HG02885 (cell line): ENCODE data around the gene ZIC4.

Experiments used
- ATAC-seq: cut with Tn5 transposase; IDR thresholded peaks from one replicate; pipeline ENCODE4 v1.9.1; 2021; ENCODE audit warnings: mild to moderate bottlenecking; ENCODE audit not compliant: unreplicated experiment, poor library complexity

The ZIC4 gene

DNA sequence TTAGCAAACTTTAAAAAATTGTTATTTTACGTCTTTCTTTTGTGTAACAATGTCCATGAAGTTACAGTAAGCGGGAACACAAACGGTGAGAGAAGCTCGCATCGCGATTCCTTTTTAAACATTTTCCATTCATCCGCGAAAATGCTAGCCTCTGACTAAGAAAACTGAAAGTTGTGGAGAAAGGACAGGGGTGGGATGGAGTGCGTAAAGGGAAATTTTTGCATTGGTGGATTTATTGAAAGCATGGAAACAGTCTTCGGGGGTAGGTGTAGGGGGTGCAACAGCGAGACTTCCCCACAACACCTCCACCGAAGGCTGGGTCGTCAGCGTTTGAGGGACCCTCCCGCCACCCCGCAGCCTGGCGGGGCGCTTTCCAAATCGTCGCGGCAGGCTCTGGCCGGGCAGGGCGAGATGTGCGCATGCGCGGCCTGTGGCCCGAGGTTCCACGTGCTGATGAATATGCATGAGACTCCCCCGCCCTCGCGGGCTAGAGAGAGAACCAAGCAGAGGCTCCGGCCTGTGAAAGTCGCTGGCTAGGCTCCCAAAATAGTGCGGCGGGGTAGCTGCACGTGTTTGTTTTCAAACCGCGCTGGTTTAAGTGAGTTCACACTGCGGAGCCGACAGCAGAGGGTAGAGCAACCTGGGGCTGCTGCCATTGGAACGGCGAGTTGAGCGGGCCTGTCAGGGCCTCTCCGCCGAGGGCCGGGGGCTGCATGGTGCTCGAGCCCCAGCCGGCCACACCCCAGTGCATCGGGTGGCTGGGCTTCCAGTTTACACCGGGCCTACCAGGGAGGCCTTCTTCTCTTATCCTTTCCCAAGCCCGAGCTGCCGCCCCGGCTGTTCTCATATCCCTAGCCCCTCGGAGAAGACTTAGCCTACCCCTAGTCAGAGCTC lies 12.7 kb upstream of the ZIC4 start:
- ATAC-seq: no peak

DNA sequence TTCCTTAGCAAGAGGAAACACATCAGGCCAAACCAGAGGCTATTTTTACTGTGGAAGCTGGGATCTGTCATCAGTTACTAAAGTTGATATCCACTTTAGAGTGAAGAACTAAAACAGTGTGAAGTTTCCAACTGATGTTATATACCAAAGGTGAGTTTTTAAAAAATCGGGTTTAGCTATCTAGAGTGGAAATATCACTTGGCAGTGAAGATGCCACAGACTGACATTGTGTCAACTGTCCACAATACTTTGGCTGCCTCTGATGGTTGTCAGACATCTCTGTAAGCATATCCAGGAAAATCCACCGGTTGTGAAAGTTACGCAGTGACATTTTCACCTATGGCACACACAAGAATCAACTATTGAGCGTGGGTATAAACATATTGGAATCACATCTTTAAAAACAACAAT lies 12.0 kb upstream of the ZIC4 start:
- ATAC-seq: no peak

DNA sequence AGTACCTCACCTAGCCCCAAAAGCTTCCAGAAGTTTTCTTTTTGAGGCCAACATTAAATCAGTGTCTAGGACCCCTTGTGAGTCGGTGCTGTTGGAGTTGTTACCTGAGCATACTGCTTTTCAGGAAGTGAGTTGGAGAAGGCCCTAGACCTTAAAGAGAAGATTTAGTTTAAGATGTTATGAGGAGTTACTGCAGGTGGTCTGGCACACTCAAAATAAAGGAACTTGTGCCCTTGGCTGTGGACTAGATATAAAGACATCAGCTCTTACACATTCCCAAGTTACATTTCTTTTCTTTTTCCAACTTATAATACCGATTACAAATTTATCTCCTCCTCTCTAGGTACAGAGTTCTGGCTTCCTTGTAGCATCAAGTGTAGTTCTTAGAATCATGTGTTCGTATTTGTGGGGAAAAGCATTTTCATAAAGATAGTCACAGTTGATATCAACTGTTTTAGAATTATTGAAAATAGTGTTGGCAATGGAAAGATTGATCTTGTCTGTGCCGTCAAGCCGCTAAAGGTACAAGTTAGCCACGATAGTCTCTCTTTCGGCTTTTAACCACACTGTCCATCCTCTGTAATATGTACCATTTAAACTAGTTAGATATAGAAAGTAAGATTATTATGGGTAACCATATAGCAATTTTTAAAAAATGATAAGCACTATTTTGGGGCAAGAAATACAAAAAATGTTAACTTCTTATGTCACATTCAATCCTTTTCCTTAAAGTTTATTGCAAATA lies 11.4 kb upstream of the ZIC4 start:
- ATAC-seq: no peak

DNA sequence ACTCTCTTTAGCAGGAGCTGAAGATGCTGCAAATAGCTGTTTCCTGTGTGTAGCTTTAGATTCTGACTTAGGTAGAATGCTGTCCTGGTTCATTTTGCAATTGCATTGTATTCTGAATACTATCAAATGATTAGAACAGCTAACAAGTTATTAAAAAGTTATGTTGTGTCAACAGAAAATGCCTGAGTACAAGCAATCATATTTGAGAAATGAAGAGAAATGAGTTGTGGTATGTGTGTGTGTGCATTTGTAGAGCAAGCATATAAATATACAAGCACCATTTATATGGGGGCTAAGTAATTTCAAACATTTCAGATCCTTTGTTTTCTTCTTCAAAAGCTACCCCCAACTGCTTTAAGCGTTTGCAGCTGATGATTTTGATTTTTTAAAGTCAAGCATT lies 10.6 kb upstream of the ZIC4 start:
- ATAC-seq: no peak

DNA sequence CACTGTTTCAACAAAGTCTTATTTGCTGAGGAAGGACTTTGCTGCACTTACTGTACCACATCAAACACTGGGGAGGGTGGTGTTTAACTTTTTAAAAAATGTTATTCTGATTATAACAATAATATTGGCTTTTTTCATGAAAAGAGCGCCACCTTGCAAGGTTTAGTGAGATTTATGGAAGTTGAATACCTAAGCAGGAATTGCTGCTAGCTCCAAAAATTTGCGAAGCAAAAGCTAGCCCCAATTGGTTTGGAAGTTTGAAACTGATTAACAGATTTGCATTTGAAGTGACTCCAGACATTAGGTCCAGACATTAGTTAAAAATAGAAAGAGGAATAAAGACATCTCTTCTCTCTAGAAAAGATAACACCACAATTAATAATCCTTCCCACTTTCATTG lies 9.5 kb upstream of the ZIC4 start:
- no peak for ATAC-seq

DNA sequence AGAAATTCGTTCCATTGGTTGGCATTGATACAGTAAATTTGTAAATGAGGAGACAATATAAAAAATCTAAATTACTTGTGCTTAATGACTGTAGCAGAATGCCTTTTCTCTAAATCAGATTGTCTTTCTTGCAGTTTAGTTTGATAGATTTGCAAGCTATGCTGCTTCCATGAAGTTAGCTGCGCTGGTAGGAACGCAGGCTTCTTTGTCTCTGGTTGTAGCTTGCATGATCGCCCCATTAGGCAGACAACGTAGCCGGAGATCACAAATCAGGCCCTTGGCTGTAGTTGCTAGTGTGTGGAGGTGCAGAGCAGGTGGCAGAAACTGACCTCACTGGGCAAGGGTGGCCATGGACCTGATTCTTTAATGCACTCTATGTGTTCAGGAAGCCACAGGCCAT lies 8.9 kb upstream of the ZIC4 start:
- ATAC-seq: no peak

DNA sequence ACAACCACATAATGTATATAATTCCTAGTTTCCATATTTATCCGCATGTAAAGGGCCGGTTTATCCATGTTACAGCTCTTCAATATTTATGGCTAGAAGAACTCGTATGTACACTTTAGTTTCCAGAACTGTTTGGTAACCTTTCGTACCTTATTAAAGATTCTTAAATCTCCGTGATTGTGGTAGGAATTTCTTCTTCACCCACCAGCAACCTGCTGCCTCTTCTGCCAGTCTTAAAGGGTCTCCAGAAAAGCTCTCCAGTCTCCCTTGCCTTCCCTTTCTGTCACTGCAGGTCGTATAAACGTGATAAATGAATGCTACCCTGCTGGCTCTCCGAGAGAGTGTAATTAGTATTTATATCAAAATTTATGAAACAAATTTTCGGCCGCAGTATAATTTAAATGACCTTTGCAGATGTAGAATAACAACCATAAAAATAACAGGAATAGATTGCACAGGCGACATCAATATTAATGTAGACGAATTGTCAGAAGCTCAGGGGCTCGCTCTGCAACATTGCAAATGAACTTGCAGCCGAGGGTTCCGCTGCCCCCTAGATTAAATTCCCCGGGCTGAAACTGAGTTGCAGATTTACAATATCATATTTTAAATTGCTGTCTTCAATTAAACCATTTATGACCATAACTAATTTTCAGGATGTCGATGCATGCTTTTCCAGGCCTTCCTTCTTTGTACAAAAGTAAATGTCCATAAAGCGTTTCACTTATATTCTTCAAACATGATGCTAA lies 8.2 kb upstream of the ZIC4 start:
- no peak for ATAC-seq

DNA sequence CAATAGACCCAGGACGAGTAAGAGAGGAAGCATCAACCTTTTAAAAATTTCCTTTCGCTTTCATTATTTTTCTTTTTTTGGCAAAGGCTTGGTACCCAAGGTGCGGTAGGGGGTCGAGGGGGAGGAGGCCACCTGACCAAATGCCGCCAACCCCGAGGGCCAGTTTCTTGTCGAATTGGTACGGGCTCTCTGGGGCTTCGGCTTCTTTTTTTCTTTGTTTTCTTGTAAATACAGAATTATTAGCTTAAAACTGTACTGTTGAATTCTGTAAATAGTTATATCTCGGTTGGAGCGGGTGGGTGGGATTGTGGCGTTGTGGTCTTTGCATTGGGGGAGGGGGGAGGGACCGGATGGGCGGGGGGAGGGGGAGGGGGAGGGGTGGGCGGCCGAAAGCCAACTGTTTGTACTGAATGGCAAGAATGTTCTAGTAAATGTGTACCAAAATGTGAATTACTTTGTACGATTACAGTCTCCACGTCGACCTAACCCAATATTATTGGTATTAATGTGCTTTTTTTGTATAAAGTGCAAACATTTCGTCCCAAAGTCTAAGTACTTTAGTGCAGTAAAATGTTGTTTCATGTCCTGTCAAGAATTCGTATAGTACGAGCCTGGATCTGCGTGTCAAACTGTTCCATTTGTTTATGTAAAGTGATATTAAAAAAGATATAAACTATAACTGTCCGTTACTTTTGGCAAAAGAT lies 7.5 kb upstream of the ZIC4 start:
- no peak for ATAC-seq

DNA sequence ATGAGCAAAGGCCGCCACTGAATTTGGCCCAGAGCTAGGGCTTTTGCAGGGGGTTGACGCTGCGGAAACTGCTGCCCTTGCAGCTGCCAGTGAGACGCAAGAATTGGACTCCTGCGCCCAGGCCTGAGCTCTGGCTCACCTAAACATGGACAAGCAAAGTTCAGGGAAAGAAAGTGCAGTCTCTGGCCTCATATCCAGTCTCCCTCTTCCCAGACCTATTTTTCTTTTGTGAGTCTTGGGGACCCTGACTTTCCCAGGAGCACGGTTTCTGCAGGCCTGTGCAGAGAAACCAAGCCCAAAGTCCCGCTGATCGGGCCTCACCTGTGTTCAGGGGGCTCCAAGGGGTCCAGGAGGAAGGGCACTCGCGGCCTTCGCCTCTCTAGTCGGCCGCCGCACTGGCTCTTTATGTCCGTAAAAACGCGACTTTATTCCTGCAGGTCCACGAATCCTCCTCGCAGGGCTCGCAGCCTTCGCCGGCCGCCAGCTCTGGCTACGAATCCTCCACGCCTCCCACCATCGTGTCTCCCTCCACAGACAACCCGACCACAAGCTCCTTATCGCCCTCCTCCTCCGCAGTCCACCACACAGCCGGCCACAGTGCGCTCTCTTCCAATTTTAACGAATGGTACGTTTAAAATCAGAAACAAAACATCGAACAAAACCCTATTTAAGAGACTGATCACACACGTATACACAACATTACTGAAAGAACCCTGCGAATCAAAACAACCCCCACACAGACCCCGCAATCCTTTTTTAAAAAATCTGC lies 6.8 kb upstream of the ZIC4 start:
- ATAC-seq: no peak

DNA sequence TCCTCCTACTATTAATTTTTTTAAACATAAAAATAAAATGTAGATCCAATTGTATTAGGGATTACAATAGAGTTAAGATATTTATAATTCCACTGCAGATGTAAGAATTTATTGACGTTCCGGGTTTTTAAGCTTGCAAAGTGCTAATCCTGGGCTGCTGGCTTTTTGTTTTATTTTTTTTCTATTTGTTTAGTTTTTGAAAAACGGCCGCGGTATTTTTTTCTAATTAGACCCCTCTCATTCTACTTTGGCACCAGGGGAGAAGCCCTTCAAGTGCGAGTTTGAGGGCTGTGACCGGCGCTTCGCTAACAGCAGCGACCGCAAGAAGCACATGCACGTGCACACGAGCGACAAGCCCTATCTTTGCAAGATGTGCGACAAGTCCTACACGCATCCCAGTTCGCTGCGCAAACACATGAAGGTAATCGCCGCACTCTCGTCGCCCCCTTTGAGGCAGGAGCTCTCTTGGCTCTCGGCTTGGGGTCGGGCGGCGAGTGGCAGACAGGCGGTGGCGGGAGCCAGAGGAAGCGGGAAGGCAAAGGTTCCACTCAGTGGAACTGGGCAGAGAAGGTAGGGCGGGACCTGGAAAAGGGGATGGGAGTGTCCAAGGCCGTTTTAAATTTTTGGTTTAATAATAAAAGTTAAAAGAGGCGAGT lies 6.0 kb upstream of the ZIC4 start:
- no peak for ATAC-seq

DNA sequence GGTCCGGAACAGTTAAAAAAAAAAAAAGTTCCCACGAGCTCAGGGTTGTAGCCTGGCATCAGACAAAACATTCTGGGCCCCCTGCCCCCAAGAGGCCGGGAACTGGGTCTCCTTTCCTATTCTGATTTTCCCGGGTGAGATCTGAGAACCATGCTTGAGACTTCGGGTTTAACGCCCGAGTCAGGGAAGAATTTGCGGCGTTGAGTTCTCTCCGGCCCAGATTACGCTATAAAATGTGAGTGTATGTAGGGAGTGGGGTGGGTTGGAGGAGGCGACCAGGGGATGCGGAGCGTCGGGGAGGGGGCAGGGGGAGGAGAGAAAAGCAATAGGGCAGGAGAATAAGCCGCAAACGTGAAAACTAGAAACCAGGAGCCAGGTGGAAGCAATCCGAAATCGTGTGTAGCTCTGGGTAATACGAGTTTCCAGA lies 5.5 kb upstream of the ZIC4 start:
- no peak for ATAC-seq

DNA sequence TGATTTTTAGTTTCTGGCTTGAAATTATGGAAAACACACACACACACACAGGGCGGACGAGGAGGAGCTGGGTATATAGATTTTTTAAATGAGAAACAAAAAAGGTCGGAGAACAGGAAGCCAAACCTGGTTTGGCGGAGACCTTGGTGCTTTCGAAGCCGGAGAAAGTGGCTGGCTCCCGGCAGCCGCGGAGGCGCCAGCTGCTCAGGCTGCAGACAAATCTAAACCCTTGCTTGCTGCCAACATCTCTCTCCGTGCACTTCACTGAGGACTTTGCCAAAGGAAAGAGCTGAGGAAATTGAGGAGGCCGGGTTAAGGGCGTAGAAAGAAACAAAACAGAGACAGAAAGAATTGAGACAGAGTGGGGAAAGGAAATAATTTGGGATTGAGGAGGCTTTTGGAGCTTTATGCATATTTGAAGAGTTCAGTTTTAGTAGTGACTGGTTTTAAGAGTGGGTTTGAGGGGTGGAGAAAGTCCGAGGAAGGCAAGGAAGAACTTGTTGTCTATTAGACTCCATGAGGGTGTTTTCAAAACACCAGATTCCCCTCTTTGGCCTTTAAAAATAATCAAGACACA lies 5.0 kb upstream of the ZIC4 start:
- no peak for ATAC-seq

DNA sequence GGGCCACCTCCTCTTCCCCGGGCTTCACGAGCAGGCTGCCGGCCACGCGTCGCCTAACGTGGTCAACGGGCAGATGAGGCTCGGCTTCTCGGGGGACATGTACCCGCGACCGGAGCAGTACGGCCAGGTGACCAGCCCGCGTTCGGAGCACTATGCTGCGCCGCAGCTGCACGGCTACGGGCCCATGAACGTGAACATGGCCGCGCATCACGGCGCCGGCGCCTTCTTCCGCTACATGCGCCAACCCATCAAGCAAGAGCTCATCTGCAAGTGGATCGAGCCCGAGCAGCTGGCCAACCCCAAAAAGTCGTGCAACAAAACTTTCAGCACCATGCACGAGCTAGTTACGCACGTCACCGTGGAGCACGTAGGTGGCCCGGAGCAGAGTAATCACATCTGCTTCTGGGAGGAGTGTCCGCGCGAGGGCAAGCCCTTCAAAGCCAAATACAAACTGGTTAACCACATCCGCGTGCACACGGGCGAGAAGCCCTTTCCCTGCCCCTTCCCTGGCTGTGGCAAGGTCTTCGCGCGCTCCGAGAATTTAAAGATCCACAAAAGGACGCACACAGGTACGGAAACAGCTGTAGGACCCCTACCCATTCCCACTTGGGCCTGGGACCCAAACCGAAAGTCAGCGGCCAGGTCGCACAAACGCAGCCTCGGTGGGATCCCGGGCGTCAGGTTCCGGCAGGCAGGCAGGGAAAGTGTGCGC lies 4.3 kb upstream of the ZIC4 start:
- no peak for ATAC-seq

DNA sequence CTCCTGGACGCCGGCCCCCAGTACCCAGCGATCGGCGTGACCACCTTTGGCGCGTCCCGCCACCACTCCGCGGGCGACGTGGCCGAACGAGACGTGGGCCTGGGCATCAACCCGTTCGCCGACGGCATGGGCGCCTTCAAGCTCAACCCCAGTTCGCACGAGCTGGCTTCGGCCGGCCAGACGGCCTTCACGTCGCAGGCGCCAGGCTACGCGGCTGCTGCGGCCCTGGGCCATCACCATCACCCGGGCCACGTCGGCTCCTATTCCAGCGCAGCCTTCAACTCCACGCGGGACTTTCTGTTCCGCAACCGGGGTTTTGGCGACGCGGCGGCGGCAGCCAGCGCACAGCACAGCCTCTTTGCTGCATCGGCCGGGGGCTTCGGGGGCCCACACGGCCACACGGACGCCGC lies 3.8 kb upstream of the ZIC4 start:
- no peak for ATAC-seq

DNA sequence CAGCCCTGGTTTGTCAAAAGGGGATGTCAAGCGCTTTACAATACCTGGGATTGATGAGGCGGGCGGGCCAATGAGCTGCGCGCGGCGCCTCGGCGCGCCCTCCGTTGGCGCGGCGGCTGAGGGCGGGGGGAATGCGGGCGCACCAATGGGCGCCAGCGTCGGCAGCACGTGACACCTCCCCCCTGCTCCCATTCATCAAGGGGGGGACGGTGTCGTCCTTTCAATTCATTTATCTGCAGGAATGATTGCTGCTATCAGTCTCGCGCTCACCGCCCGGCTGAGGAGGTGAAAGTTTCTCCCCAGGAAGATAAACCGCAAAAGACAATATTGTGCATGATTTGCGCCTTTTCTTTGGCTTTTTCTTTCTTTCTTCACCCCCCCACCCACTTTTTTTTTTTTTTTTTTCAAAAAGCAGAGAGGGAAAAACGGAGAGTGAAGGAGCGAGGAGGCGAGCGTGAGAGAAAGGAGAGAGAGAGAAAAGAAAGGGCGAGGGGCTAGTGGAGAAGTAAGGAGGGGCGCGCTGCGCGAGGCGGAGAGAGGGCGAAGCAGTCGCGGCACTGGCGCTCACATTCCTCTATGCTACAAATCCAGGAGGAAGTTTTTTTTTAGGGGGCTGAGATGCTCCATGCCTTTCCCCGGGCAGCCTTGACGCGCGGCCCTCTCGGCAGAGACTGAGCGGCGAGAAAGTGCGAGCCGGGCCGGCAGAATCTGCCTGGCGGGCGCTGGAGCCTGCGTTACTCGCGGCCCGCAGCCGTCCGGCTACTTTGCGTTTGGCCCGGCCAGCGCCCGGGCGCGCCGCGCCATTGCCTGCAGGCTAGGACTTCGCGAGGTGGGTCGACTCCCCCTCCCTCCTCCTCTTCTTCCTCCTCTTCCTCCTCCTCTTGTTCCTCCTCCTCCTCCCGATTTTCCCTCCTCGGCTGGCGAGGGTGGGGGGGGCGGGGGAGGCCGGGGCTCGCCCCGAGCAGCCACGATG lies 3.1 kb upstream of the ZIC4 start, which contains the start of gene ZIC1:
ZIC1 (plus strand) TSS at position 223 of the 973 bp plus-strand sequence; CDS start at position 971, 748 bp downstream.
- ATAC-seq: no peak

DNA sequence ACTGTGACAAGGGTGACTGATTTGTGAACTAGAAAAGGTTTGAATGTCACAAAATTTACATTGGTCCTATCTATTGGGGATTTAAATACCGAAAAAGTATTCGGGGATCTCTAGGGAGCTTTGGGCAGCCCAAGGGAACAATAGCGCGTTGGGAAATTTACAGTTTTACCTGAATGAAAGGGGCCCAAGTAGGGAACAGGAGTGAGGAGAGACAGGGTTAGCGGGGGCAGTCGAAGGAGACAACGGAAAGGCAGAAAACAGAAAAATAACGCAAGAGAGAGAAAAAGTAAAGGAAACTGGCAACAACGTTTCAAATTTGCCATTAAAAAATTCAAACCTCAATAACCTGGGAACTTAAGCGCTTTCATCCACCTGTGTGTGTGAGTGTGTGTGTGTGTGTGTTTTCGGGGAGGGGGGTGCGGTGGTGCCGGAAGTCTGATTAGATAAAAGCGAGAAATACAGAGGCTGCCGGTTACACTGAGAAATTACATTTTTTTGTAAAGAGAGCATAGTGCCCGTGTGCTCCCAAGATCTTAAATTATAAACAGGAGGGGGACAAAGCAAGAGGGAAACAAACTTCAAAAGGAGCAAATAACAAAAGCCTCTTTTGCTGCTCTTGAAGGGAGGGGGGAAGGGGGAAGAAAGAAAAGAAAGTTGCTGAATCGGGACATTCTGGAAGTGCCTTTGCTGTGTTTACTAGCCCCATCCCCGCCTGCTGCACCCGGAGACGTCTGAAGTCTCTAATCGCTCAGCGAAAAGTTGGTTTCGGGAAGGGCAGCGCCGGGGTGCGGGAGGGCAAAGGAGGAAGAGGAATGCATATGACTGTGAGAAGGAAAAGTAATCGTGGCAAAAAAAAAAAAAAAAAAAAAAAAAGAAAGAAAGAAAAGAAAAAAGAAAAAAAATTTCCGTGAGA lies 2.1 kb upstream of the ZIC4 start:
- ATAC-seq: no peak
